Gastroesophageal sphincter (tissue), 4 donors: Measurements from ENCODE around the gene FAM219A. TPM values are rescaled to one million over a fixed set of nuclear protein-coding genes. Genes with fewer than 3 reads are reported as not detected.

Experiments
- ATAC-seq: fragments of 150-250 bp; one replicate; pipeline ENCODE4 v1.9.1; 2016; ENCODE audit warnings: mild to moderate bottlenecking, moderate library complexity
- H3K27ac ChIP-seq, 4 donors: fragments of 200-600 bp; sonication (generic) in 3 of 4; 1 replicate in 3 of 4; 2 replicates in 1 of 4; pipeline ENCODE4 v1.5.1; 2016 to 2019
- H3K27me3 ChIP-seq: fragments of 200-600 bp; sonication (generic); one replicate; pipeline ENCODE4 v1.5.1; 2019
- H3K36me3 ChIP-seq, 2 donors: fragments of 200-600 bp; sonication (generic); one replicate each; pipeline ENCODE4 v1.5.1; 2019; ENCODE audit warnings: control low read depth in 1 of 2
- H3K4me1 ChIP-seq, 3 donors: fragments of 200-600 bp; sonication (generic); 1 replicate in 2 of 3; 2 replicates in 1 of 3; pipeline ENCODE4 v1.5.1; 2016 to 2019; ENCODE audit warnings: control low read depth in 2 of 3
- H3K4me3 ChIP-seq, 2 donors: fragments of 200-600 bp; sonication (generic); one replicate each; pipeline ENCODE4 v1.5.1; 2019; ENCODE audit warnings: mild to moderate bottlenecking in 1 of 2, moderate library complexity in 1 of 2
- H3K9me3 ChIP-seq, 3 donors: fragments of 200-600 bp; sonication (generic); one replicate each; pipeline ENCODE4 v1.5.1; 2017 to 2019; ENCODE audit warnings: control low read depth in 2 of 3
- EP300 ChIP-seq: sonication (generic); formaldehyde crosslinking; IDR thresholded peaks from one replicate; pipeline ENCODE4 v1.6.1; 2017; ENCODE audit warnings: antibody characterized with exemption, mild to moderate bottlenecking
- POLR2A ChIP-seq, 2 donors: fragments of 450-650 bp; IDR thresholded peaks; one replicate each; pipeline ENCODE4 v1.6.1; 2017; ENCODE audit warnings: antibody characterized with exemption in 2 of 2, mild to moderate bottlenecking in 2 of 2, moderate library complexity in 1 of 2
- POLR2AphosphoS5 ChIP-seq: sonication (generic); formaldehyde crosslinking; IDR thresholded peaks from one replicate; pipeline ENCODE4 v1.6.1; 2017; ENCODE audit warnings: antibody characterized with exemption
- WGBS, 2 donors: methylation state at CpG; one replicate each; pipeline ENCODE4 v1.1.5; 2018; ENCODE audit warnings: low coverage in 1 of 2; 5-methylcytosine and 5-hydroxymethylcytosine counted together
- total RNA-seq, 4 donors: library from RNA; depleted of rRNA; stranded (reverse); fragments of >200 nt; gene quantifications; one replicate each; pipeline ENCODE4 v1.1.0, GENCODE V29; 2016
- TF ChIP-seq, protein P1 (sequence below), 4 experiments: fragments of 200-600 bp in 2 of 4; fragments of 450-650 bp in 2 of 4; sonication (generic) in 1 of 4; IDR thresholded peaks; one replicate each; pipeline ENCODE4 v1.5.1; 2017 to 2019; ENCODE audit warnings: antibody characterized with exemption in 4 of 4, mild to moderate bottlenecking in 2 of 4, moderate library complexity in 2 of 4

FAM219A gene
- total RNA-seq, 4 donors from 2014 or later = 11.2 to 18.4 (median 13.4) TPM

DNA sequence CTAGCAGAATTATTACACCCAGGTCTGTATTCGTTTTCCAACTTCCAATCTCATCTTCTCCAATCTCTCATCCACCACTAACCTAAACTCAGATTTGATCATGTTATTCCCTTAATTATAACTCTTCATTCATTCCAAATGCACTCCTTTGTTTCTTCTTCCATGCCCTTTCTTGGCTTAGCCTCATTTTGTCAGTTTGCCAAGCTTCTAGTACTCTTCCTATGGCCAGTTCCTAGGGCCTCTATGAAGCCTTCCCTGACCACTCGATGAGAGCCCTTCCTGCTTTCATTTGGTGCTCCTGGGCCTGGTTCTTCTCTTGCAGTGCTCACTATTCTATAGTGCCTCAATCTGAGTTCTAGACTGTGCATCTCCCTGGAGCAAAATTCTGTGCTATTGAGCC, 5.8 kb downstream of the FAM219A start:
- Histone ChIP-seq H3K36me3 (no peaks in the 10 kb centered on the region), H3K9me3 (no peaks in the 10 kb centered on the region), H3K4me1 (peaks cover 0 to 69% (median 15%) of the 10 kb centered on the region in 3 donors), H3K4me3 (no peak overlapping the region), H3K27me3 (no peaks in the 10 kb centered on the region), H3K27ac (no peak overlapping the region)
- no peak for TF ChIP-seq POLR2AphosphoS5
- no peak for TF ChIP-seq EP300
- no peak for TF ChIP-seq POLR2A (IDR thresholded peaks at IDR 0.05)
- TF ChIP-seq, protein P1, sequence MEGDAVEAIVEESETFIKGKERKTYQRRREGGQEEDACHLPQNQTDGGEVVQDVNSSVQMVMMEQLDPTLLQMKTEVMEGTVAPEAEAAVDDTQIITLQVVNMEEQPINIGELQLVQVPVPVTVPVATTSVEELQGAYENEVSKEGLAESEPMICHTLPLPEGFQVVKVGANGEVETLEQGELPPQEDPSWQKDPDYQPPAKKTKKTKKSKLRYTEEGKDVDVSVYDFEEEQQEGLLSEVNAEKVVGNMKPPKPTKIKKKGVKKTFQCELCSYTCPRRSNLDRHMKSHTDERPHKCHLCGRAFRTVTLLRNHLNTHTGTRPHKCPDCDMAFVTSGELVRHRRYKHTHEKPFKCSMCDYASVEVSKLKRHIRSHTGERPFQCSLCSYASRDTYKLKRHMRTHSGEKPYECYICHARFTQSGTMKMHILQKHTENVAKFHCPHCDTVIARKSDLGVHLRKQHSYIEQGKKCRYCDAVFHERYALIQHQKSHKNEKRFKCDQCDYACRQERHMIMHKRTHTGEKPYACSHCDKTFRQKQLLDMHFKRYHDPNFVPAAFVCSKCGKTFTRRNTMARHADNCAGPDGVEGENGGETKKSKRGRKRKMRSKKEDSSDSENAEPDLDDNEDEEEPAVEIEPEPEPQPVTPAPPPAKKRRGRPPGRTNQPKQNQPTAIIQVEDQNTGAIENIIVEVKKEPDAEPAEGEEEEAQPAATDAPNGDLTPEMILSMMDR (IDR thresholded peaks at IDR 0.05) = no peak
- ATAC-seq = no peak
- 29 to 65% methylated on average over 1 to 2 of the region's 2 CpGs for WGBS, 2 donors

DNA sequence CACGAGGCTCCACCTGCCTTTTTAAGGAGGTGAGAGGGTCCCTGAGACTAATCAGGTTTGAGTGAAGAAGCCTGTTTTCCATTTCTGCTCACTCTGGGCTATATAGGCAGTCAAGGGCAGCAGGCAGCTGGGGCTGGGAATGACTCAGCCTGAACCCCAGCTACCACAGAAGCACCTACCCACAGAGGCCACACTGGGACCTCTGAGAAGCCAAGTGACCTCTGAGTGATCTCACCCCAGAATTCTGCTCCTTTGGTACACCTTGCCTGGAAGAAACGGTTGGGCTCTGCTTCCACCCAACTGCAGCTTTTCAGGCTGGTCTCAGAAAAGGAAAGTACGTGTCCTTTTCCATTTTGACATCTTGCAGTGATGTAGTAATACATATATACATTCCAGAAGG, 6.8 kb downstream of the FAM219A start:
- 20 to 67% methylated on average over 1 of the region's 3 CpGs for WGBS, 2 donors
- H3K4me1 ChIP-seq = peaks cover 0 to 59% (median 8%) of the 10 kb centered on the region in 3 donors
- no peak overlapping the region for H3K4me3 ChIP-seq
- TF ChIP-seq, protein P1 (IDR thresholded peaks at IDR 0.05) = no peak
- no peaks in the 10 kb centered on the region for H3K9me3 ChIP-seq
- no peak for ATAC-seq
- H3K36me3 ChIP-seq = no peaks in the 10 kb centered on the region
- H3K27ac ChIP-seq = peak overlapping the region in 2 of 4 donors; percentile 6 to 25
- no peaks in the 10 kb centered on the region for H3K27me3 ChIP-seq

DNA sequence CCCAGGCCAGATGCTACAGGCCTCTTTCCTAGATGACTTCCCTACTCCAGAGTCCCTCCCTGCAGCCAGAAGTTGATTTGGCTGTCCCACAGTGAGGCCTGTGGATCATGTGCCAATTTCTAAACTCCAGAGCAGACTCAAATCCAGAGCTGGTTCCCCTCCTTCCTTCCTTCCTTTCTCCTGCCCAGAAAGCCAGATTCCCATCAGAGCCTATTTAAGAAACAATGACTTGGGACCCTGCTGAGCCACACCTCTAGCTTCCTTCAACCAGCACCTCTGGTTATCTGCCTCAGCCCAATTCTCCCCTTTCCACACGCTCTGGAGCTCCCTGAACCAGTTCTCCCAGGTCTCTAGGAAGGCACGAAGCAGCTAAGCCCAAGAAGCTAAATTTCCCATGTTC, 7.2 kb downstream of the FAM219A start:
- ATAC-seq = no peak
- peak overlapping the region in 1 of 4 donors; percentile 25 for H3K27ac ChIP-seq
- 94% methylated on average over 2 of the region's 2 CpGs; no CpG with 5 or more reads in 1 of the 2 donors for WGBS, 2 donors
- no peaks in the 10 kb centered on the region for H3K9me3 ChIP-seq
- H3K27me3 ChIP-seq = no peaks in the 10 kb centered on the region
- H3K36me3 ChIP-seq = no peaks in the 10 kb centered on the region
- TF ChIP-seq POLR2A (IDR thresholded peaks at IDR 0.05) (no peak), POLR2AphosphoS5 (no peak), EP300 (no peak)
- TF ChIP-seq, protein P1 (IDR thresholded peaks at IDR 0.05) = no peak
- H3K4me3 ChIP-seq = no peak overlapping the region
- peaks cover 0 to 55% (median 8%) of the 10 kb centered on the region in 3 donors for H3K4me1 ChIP-seq

DNA sequence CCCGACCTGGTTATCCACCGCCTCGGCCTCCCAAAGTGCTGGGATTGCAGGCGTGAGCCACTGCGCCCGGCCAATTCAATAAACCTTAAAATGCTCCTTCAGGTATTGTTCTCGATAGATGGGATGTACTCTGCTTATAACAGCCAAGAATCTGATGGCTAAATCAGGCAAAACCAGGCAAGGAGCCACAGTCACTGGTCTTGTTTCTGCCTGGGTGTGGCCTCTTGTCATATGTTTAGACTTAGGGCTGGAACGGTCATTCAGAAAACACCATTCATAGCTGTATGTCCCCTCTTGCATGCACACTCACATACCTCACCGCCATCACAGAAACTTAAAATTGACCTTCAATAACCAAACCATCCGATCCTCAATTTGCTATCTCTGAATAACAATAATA, 7.7 kb downstream of the FAM219A start:
- no peak for TF ChIP-seq POLR2A (IDR thresholded peaks at IDR 0.05)
- TF ChIP-seq POLR2AphosphoS5 = no peak
- TF ChIP-seq, protein P1 (IDR thresholded peaks at IDR 0.05) = no peak
- no peak for TF ChIP-seq EP300
- Histone ChIP-seq H3K27ac (no peak overlapping the region), H3K9me3 (no peaks in the 10 kb centered on the region), H3K4me1 (peaks cover 0 to 50% (median 8%) of the 10 kb centered on the region in 3 donors), H3K27me3 (no peaks in the 10 kb centered on the region), H3K36me3 (no peaks in the 10 kb centered on the region), H3K4me3 (no peak overlapping the region)
- ATAC-seq = no peak
- WGBS, 2 donors = 56 to 76% methylated on average over 3 to 7 of the region's 10 CpGs

DNA sequence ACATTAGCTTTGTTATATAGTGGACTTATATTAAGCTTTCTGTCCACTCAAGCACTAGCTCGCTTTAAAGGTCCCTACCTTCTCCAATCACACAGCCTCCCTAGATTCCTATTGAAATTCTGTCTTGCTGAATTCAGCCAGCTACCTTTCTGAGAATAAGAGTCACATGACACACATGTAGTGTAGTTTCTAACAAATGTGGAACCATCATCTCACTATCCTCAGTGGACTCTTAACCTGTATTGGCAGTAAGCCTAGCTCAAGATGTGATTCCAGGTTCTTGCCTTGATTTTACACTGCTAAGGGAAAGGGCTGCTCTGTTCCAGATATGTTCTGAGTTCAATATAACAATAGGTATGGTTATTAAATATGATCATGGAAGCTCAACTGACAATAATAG, 11.4 kb downstream of the FAM219A start:
- Histone ChIP-seq H3K9me3 (no peaks in the 10 kb centered on the region), H3K27me3 (no peaks in the 10 kb centered on the region), H3K36me3 (no peaks in the 10 kb centered on the region), H3K27ac (no peak overlapping the region), H3K4me1 (peaks cover 0 to 29% (median 0%) of the 10 kb centered on the region in 3 donors), H3K4me3 (no peak overlapping the region)
- WGBS, 2 donors = 91% methylated on average over 1 of the region's 1 CpG; no CpG with 5 or more reads in 1 of the 2 donors
- ATAC-seq = no peak
- TF ChIP-seq POLR2A (IDR thresholded peaks at IDR 0.05) (no peak), POLR2AphosphoS5 (no peak), EP300 (no peak)
- TF ChIP-seq, protein P1 (IDR thresholded peaks at IDR 0.05) = no peak
